Activated naive CD4-positive, alpha-beta T cell treated with anti-CD3 and anti-CD28 coated beads for 36 hours (primary cell): ENCODE data around the gene MYL5. TPM values are rescaled to one million over a fixed set of nuclear protein-coding genes. Genes with fewer than 3 reads are reported as not detected.
"Not testable (repeated sequence)": the region's sequence is repeated elsewhere in the genome, so short reads cannot be mapped to it uniquely, and the experiment has no call there.

Experiments
- CTCF ChIA-PET: fragments of 350-600 bp; sonication (Branson Sonifier 250); formaldehyde crosslinking; loops from one replicate; lab custom pipeline; 2021; ENCODE audit warnings: antibody characterized with exemption; lab: Charles Lee
- DNase-seq: peaks from one replicate; pipeline ENCODE4 v3.0.0-alpha.2; 2020
- H3K27ac Mint-ChIP-seq: one replicate; pipeline ENCODE4 v1.8.0; 2021; ENCODE audit warnings: mild to moderate bottlenecking, mixed read lengths
- H3K27me3 Mint-ChIP-seq: one replicate; pipeline ENCODE4 v1.8.0; 2021; ENCODE audit warnings: low read depth, mixed read lengths
- H3K36me3 Mint-ChIP-seq: one replicate; pipeline ENCODE4 v1.8.0; 2021; ENCODE audit warnings: low read depth, mixed read lengths
- H3K4me1 Mint-ChIP-seq: one replicate; pipeline ENCODE4 v1.8.0; 2021; ENCODE audit warnings: low read depth, mixed read lengths
- H3K4me3 Mint-ChIP-seq: one replicate; pipeline ENCODE4 v1.8.0; 2021; ENCODE audit warnings: mild to moderate bottlenecking, moderate library complexity, mixed read lengths
- H3K9me3 Mint-ChIP-seq: one replicate; pipeline ENCODE4 v1.8.0; 2021; ENCODE audit warnings: mixed read lengths
- intact Hi-C: fragments of 100-400 bp; cut with micrococcal nuclease; formaldehyde crosslinking; loops from one replicate; pipeline ENCODE4 v1.15.1; 2023
- total RNA-seq, 2 experiments: library from RNA; stranded (reverse); gene quantifications; one replicate each; pipeline ENCODE4 v1.2.3, GENCODE V29; 2021

MYL5 gene
- total RNA-seq, 2 experiments from 2014 or later = 12.0 to 12.9 TPM

DNA sequence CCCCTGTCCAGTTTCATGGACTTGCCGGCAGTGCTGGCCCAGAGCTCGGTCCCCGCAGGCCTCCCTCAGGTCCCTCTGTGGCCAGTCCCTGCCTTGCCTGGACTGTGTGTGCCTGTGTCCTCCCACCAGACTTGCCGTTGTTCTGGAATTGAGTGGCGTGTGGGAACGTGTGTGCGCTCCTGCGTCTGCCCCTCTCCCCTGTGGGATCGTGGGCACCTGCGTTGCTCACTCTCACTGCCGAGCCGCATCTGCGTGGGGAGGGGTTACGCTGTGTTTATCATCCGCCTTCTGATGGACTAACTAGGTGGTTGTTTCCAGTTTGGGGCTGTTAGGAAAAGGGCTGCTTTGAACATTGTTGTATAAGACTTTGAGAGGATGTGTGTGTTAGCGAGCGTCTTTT is 52.5 kb downstream of the MYL5 start:
- peaks cover 13% of the 10 kb centered on the region for H3K36me3 Mint-ChIP-seq
- H3K27me3 Mint-ChIP-seq = no peaks in the 10 kb centered on the region
- no peak overlapping the region for H3K4me3 Mint-ChIP-seq
- peaks cover 4% of the 10 kb centered on the region for H3K4me1 Mint-ChIP-seq
- CTCF ChIA-PET = no interaction called here
- no peak overlapping the region for H3K27ac Mint-ChIP-seq
- DNase-seq = no peak
- H3K9me3 Mint-ChIP-seq = no peaks in the 10 kb centered on the region
- intact Hi-C loops = no loop called here

DNA sequence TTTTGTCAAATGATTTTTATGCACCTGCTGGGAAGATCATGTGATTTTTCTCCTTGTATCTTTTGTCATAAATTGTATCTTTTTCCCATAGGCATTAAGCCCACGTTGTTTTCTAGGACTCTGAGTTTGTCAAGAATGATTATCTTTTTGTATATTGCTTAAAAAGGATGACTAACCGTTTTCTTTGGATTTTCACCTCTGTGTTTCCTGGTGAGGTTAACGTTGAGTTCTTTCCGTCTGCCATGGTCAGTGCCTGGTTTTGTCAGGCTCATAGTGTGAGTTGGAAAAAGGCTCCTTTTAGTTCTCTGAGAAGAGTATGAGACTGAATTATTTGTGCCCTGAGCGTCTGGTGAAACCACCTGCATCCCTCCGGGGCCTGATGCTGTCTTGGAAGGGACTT is 53.2 kb downstream of the MYL5 start:
- peaks cover 4% of the 10 kb centered on the region for H3K4me1 Mint-ChIP-seq
- CTCF ChIA-PET = no interaction called here
- no peak for DNase-seq
- H3K9me3 Mint-ChIP-seq = no peaks in the 10 kb centered on the region
- peaks cover 10% of the 10 kb centered on the region for H3K36me3 Mint-ChIP-seq
- no peak overlapping the region for H3K27ac Mint-ChIP-seq
- H3K4me3 Mint-ChIP-seq = no peak overlapping the region
- H3K27me3 Mint-ChIP-seq = no peaks in the 10 kb centered on the region
- intact Hi-C loops = no loop called here

DNA sequence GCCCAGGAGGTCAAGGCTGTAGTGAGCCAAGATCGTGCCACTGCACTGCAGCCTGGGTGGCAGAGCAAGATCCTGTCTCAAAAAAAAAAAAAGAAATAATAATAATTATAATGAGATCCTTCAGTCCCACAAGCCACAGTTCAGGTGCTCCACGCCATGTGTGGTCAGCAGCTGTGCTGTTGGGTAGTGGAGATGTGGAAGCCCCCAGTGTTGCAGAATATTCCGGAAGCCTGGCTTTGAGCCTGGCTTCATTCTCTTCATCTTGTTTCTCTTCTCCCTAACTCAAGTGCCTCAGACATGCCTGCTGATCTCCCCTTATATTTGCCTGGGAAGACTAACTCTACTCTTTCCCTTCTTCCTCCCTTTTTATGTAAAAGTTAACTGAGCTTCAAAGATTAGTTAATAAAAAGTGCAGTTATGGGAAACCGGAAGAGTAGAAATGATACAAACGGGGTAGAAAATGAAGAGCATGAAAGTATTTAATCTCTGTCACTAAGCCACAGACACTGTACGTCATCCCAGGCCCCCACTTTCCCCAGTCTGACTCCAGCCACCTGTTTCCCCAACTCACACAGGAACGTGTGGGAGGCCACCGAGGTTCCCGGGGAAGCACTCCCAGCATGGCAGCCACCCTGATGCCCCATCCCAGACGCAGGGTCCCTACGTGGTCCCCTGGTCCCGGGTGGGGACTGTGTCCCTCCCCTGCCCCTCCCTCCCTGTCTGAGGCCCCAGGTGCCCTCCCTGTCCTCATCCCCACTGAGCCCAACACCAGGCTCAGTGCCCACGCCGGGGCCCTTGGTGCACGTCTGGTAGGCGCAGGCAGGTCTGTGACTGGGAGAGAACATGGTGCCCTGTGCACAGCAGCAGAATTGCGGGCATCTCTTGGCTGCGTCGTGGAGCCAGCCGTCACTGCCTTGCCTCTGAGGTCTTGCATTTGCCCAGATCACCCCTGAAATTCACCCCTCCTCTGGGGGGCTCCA is 55.3 kb downstream of the MYL5 start:
- intact Hi-C loops = no loop called here
- Mint-ChIP-seq H3K27me3 (no peaks in the 10 kb centered on the region), H3K9me3 (no peaks in the 10 kb centered on the region), H3K27ac (no peak overlapping the region), H3K36me3 (peaks cover 5% of the 10 kb centered on the region), H3K4me1 (peaks cover 4% of the 10 kb centered on the region), H3K4me3 (no peak overlapping the region)
- CTCF ChIA-PET = no interaction called here
- DNase-seq = no peak

DNA sequence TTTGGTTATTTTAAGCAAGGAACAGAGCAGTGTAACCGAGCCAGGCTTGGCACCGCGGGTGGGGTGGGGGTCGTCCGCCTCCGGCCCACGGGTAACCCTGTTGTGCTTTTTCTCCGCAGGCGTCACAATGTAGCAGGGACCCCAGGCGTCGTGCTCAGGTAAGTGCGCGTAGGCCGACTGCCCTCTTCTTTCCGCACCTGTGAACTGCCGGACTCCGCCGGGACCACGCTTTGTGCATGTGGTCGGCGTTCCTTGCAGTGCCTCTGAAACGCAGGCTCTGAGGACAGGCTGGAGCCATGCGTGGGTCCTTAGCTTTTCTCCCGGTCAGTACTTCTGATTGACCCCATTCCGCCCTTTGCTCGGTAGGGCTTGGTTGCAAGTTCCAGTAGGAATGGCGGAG is 56.2 kb downstream of the MYL5 start:
- CTCF ChIA-PET = no interaction called here
- no peaks in the 10 kb centered on the region for H3K9me3 Mint-ChIP-seq
- no peak overlapping the region for H3K4me3 Mint-ChIP-seq
- no peaks in the 10 kb centered on the region for H3K27me3 Mint-ChIP-seq
- peaks cover 5% of the 10 kb centered on the region for H3K36me3 Mint-ChIP-seq
- DNase-seq = no peak
- H3K27ac Mint-ChIP-seq = no peak overlapping the region
- intact Hi-C loops = no loop called here
- peaks cover 2% of the 10 kb centered on the region for H3K4me1 Mint-ChIP-seq

DNA sequence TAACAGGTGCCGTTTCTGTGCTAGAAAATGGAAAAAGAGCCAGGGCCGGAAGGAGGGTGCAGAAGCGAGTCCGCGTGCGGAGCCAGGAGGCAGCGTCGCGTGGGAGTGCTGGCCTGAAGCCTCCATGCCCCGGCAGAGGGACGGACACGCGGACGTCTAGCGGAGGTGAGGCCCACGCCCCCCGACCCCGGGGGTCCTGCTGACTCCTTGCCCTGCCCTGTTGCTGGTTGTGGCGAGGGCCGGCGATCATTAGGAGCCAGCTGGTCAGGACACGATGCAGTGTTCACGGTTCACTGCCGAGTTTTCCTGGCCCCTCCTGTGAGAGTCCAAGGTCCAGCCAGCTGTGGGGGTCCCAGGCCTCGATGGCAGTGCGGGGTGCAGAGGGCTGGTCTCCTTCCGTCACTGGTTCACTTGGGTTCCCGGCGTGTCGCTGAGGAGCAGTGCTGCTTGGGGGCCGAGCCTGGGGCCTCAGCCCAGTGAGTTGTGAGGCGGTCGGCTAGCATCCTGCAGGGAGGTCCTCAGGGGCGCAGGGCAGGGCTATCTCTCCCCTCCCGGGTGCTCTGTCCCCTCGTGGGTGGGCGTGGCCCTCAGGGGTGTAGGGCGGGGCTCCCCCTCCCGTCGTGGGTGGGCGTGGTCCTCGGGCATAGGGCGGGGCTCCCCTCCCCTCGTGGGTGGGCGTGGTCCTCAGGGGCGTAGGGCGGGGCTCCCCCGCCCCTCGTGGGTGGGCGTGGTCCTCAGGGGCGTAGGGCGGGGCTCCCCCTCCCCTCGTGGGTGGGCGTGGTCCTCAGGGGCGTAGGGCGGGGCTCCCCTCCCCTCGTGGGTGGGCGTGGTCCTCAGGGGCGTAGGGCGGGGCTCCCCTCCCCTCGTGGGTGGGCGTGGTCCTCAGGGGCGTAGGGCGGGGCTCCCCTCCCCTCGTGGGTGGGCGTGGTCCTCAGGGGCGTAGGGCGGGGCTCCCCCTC is 56.9 kb downstream of the MYL5 start:
- intact Hi-C loops, H3K27ac Mint-ChIP-seq, H3K36me3 Mint-ChIP-seq, H3K9me3 Mint-ChIP-seq, H3K4me3 Mint-ChIP-seq, H3K27me3 Mint-ChIP-seq, CTCF ChIA-PET, H3K4me1 Mint-ChIP-seq, DNase-seq: not testable (repeated sequence)

Other genes starting within 250 kb of the MYL5 start
- gene ZNF721, start 175.4 kb upstream of the MYL5 start, total RNA-seq = 10 to 100 TPM; 34.0 to 36.3 TPM
- gene PIGG, start 175.3 kb upstream of the MYL5 start, total RNA-seq = 10 to 100 TPM; 41.7 to 43.6 TPM
- not detected for gene TMEM271, start 98.2 kb upstream of the MYL5 start, total RNA-seq
- 10 to 100 TPM; 17.4 to 18.1 TPM for gene PDE6B, start 49.0 kb upstream of the MYL5 start, total RNA-seq
- gene ATP5ME, start 266 bp upstream of the MYL5 start, total RNA-seq = 100 to 1,000 TPM; 254 to 257 TPM
- not detected for gene SLC49A3, start 14.6 kb downstream of the MYL5 start, total RNA-seq
- 10 to 100 TPM; 24.7 to 25.9 TPM for gene PCGF3, start 31.3 kb downstream of the MYL5 start, total RNA-seq
- gene CPLX1, start 151.6 kb downstream of the MYL5 start, total RNA-seq = under 1 TPM; 0.37 to 0.48 TPM